HepG2 (cell line): Measurements from ENCODE around the gene L3MBTL4. TPM values are rescaled to one million over a fixed set of nuclear protein-coding genes. Genes with fewer than 3 reads are reported as not detected.

Experiments used
- CHD2 ChIP-seq: IDR thresholded peaks from 2 replicates; pipeline ENCODE4 v1.6.1; 2011; ENCODE audit warnings: low read depth, low read length, improper control_type of control experiment
- FOXJ3 ChIP-seq: sonication (generic); formaldehyde crosslinking; IDR thresholded peaks from 2 replicates; pipeline ENCODE4 v1.4.0; 2020; ENCODE audit warnings: missing genetic modification reagents, mild to moderate bottlenecking, borderline replicate concordance
- HOXA3 ChIP-seq: sonication (generic); formaldehyde crosslinking; IDR thresholded peaks from 2 replicates; pipeline ENCODE4 v1.5.0; 2020; ENCODE audit warnings: missing genetic modification reagents
- MAFF ChIP-seq: IDR thresholded peaks from 2 replicates; pipeline ENCODE4 v1.6.1; 2011; ENCODE audit warnings: low read depth, low read length, improper control_type of control experiment
- MAZ ChIP-seq, 2 experiments: sonication (generic) in 1 of 2; formaldehyde crosslinking in 1 of 2; IDR thresholded peaks; 2 replicates each; pipeline versions ENCODE4 v1.5.0 to v1.6.1; 2012 to 2020; ENCODE audit warnings: low read depth in 2 of 2, mild to moderate bottlenecking in 2 of 2, borderline replicate concordance in 1 of 2, improper control_type of control experiment in 1 of 2, low read length in 1 of 2, missing genetic modification reagents in 1 of 2, moderate library complexity in 1 of 2
- MLLT10 ChIP-seq: sonication (generic); formaldehyde crosslinking; IDR thresholded peaks from 2 replicates; pipeline ENCODE4 v1.4.0; 2020; ENCODE audit warnings: missing genetic modification reagents
- MYC ChIP-seq: sonication (generic); formaldehyde crosslinking; IDR thresholded peaks from 2 replicates; pipeline ENCODE4 v1.9.0; 2021; ENCODE audit warnings: missing genetic modification reagents, borderline replicate concordance
- MYPOP ChIP-seq: sonication (generic); formaldehyde crosslinking; IDR thresholded peaks from 2 replicates; pipeline ENCODE4 v1.8.1; 2023; ENCODE audit warnings: mild to moderate bottlenecking, moderate library complexity, missing genetic modification reagents
- NR2F2 ChIP-seq: IDR thresholded peaks from 2 replicates; pipeline ENCODE4 v1.6.1; 2012; ENCODE audit warnings: low read depth, inconsistent platforms, borderline replicate concordance
- PCBP2 ChIP-seq: fragments of 200-400 bp; formaldehyde crosslinking; optimal IDR thresholded peaks from 2 replicates; pipeline ENCODE3; 2018; ENCODE audit warnings: low read length, low read depth; ENCODE audit not compliant: poor library complexity, severe bottlenecking
- RXRB ChIP-seq: IDR thresholded peaks from 2 replicates; pipeline ENCODE4 v1.6.1; 2016; ENCODE audit warnings: borderline replicate concordance, missing genetic modification reagents, missing compliant biosample characterization
- SKI ChIP-seq: fragments of 450-650 bp; IDR thresholded peaks from one replicate; pipeline ENCODE4 v1.6.1; 2018; ENCODE audit warnings: mild to moderate bottlenecking; ENCODE audit not compliant: partially characterized antibody
- SMAD1 ChIP-seq: sonication (generic); formaldehyde crosslinking; IDR thresholded peaks from 2 replicates; pipeline ENCODE4 v1.4.0; 2020; ENCODE audit warnings: missing genetic modification reagents, low read depth, mild to moderate bottlenecking, borderline replicate concordance
- SMYD3 ChIP-seq: sonication (generic); formaldehyde crosslinking; IDR thresholded peaks from 2 replicates; pipeline ENCODE4 v1.8.1; 2023; ENCODE audit warnings: mild to moderate bottlenecking, missing genetic modification reagents
- SOX13 ChIP-seq, 3 experiments: fragments of 450-650 bp in 1 of 3; sonication (generic) in 1 of 3; formaldehyde crosslinking in 1 of 3; IDR thresholded peaks in 2 of 3; conservative IDR thresholded peaks in 1 of 3; 2 replicates each; pipeline versions ENCODE4 v1.5.0 to v1.6.1; 2016 to 2020; ENCODE audit warnings: antibody characterized with exemption in 1 of 3, mild to moderate bottlenecking in 1 of 3, missing compliant biosample characterization in 1 of 3, missing genetic modification reagents in 1 of 3, moderate library complexity in 1 of 3
- USF2 ChIP-seq, 2 experiments: sonication (generic) in 1 of 2; formaldehyde crosslinking in 1 of 2; IDR thresholded peaks; 2 replicates each; pipeline versions ENCODE4 v1.5.1 to v1.6.1; 2011 to 2020; ENCODE audit warnings: borderline replicate concordance in 1 of 2, low read depth in 1 of 2, low read length in 1 of 2, mild to moderate bottlenecking in 1 of 2, missing genetic modification reagents in 1 of 2, moderate library complexity in 1 of 2
- YY1 ChIP-seq: IDR thresholded peaks from 2 replicates; pipeline ENCODE4 v1.6.1; 2011; ENCODE audit warnings: low read length, low read depth, moderate library complexity, mild to moderate bottlenecking; ENCODE audit not compliant: insufficient read depth, insufficient replicate concordance
- ZNF280B ChIP-seq: sonication (generic); formaldehyde crosslinking; IDR thresholded peaks from 2 replicates; pipeline ENCODE4 v1.5.0; 2020; ENCODE audit warnings: missing genetic modification reagents, mild to moderate bottlenecking, borderline replicate concordance
- ZNF292 ChIP-seq: sonication (generic); formaldehyde crosslinking; IDR thresholded peaks from 2 replicates; pipeline ENCODE4 v1.8.1; 2022; ENCODE audit warnings: mild to moderate bottlenecking, low read depth, missing genetic modification reagents, borderline replicate concordance
- ZNF451 ChIP-seq: sonication (generic); formaldehyde crosslinking; IDR thresholded peaks from 2 replicates; pipeline ENCODE4 v1.5.0; 2020; ENCODE audit warnings: mild to moderate bottlenecking, missing genetic modification reagents
- ZNF878 ChIP-seq: sonication (generic); formaldehyde crosslinking; IDR thresholded peaks from 2 replicates; pipeline ENCODE4 v1.8.1; 2023; ENCODE audit warnings: mild to moderate bottlenecking, missing genetic modification reagents, moderate library complexity
- polyA plus RNA-seq, 8 experiments: library from polyadenylated mRNA; depleted of rRNA in 3 of 8; stranded (reverse) in 7 of 8; unstranded in 1 of 8; fragments of >200 nt; fragmentation: Illumina TruSeq in 4 of 8; extraction: Trizol in 4 of 8; gene quantifications; 2 replicates each; pipeline versions ENCODE4 v1.2.1 to v1.2.3, GENCODE V29; 2011 to 2016; ENCODE audit warnings: low read depth in 4 of 8, missing spikeins in 1 of 8, mixed read lengths in 1 of 8; ENCODE audit not compliant: insufficient read depth in 1 of 8
- total RNA-seq, 5 experiments: library from RNA; depleted of rRNA; stranded (reverse); fragments of >200 nt; fragmentation: Illumina TruSeq; extraction: Trizol; gene quantifications; 2 replicates each; pipeline ENCODE4 v1.2.3, GENCODE V29; 2016; ENCODE audit warnings: low read depth in 1 of 5

Gene L3MBTL4
- total and polyA plus RNA-seq, 2 of the 13 experiments (the other 11 are each of a cell fraction or from before 2014, with no cell fraction given), result 10.8 to 13.3 TPM

- TF ChIP-seq ZNF280B (CRISPR knock-in tag), result 0 out of 2 replicates have a peak, but pooled peaks have one; percentile 25
- TF ChIP-seq RXRB, result peak; percentile 39; the same call in 1 of the 2 replicates
- TF ChIP-seq CHD2, result no peak
- no peak for TF ChIP-seq USF2 (IDR thresholded peaks at IDR 0.05; ENCODE audit: low read depth, low read length)
- peak; percentile 62; the same call in 1 of the 2 replicates for TF ChIP-seq USF2 (CRISPR knock-in tag; IDR thresholded peaks at IDR 0.05; ENCODE audit: borderline replicate concordance)
- peak; percentile 50 for TF ChIP-seq YY1
- 0 out of 2 replicates have a peak, but pooled peaks have one; percentile 40 for TF ChIP-seq SMAD1 (CRISPR knock-in tag)
- no peak for TF ChIP-seq PCBP2
- TF ChIP-seq ZNF292 (CRISPR knock-in tag), result peak; percentile 14; the same call in 1 of the 2 replicates
- peak; percentile 28; the same call in 1 of the 2 replicates for TF ChIP-seq SOX13 (IDR thresholded peaks at IDR 0.05)
- TF ChIP-seq SOX13 (CRISPR knock-in tag; conservative IDR thresholded peaks at IDR 0.05 in 1 of 2, IDR thresholded peaks at IDR 0.05 in 1 of 2), result no peak
- TF ChIP-seq MLLT10 (CRISPR knock-in tag), result no peak
- no peak for TF ChIP-seq MYC (CRISPR knock-in tag)
- TF ChIP-seq MAZ (IDR thresholded peaks at IDR 0.05; ENCODE audit: borderline replicate concordance, low read depth, low read length), result no peak
- 0 out of 2 replicates have a peak, but pooled peaks have one; percentile 52 for TF ChIP-seq MAZ (CRISPR knock-in tag; IDR thresholded peaks at IDR 0.05; ENCODE audit: low read depth)
- TF ChIP-seq SKI, result peak; percentile 70
- TF ChIP-seq MYPOP, result peak; percentile 58; the same call in 1 of the 2 replicates
- no peak for TF ChIP-seq FOXJ3 (CRISPR knock-in tag)
- TF ChIP-seq SMYD3 (CRISPR knock-in tag), result no peak
- TF ChIP-seq ZNF451, result no peak
- TF ChIP-seq NR2F2, result 0 out of 2 replicates have a peak, but pooled peaks have one; percentile 45
- TF ChIP-seq MAFF, result no peak
- 0 out of 2 replicates have a peak, but pooled peaks have one; percentile 27 for TF ChIP-seq ZNF878 (CRISPR knock-in tag)
- TF ChIP-seq HOXA3 (CRISPR knock-in tag), result peak; percentile 57; the same call in 1 of the 2 replicates
Measured at GRCh38 chr18:6374935-6375529, 39.7 kb downstream of the L3MBTL4 start (continued).
